Inflammatory macrophage (primary cell): ENCODE data around the gene CNTRL.

ENCODE experiments used
- DNase-seq, 2 donors: peaks; one replicate each; pipeline ENCODE4 v3.0.0-alpha.2; 2020 to 2022

Gene CNTRL

DNA sequence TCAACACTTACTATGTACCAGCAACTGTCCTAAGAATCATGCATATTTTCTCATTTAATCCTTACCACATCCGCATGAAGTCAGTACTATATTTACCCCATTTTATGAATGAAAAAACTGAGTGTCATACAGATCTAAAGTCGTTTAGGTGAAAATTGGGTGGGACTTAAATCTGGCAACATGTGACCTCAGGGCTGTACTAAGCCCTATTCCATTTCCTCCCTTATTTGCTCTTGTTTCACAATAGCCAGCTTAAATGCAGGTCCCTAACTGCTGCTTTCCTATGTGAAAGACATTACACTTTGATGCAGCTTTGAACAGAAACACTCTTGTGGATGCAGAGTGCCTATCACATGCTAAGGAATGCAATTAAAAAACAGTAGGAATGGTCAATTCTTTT lies 129.4 kb downstream of the CNTRL start:
- DNase-seq: peak in 1 of 2 donors; percentile 33

DNA sequence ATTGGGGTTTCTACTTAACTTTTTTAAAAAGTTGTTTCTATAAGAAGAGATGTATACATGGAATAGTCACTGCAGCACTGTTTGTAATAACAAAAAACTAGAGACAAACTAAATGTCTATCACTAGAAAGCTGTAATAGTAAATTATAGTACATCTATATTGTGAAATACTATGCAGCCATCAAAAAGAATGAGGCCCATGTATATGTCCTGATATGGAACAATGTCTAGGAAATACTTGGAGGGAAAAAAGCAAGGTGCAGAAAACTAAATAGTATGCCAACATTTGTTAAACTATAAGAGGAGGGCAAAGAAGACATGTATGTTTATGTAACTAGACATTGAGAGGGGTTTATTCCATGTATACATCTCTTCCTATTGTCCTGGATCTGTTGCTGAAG lies 129.9 kb downstream of the CNTRL start:
- no peak for DNase-seq

DNA sequence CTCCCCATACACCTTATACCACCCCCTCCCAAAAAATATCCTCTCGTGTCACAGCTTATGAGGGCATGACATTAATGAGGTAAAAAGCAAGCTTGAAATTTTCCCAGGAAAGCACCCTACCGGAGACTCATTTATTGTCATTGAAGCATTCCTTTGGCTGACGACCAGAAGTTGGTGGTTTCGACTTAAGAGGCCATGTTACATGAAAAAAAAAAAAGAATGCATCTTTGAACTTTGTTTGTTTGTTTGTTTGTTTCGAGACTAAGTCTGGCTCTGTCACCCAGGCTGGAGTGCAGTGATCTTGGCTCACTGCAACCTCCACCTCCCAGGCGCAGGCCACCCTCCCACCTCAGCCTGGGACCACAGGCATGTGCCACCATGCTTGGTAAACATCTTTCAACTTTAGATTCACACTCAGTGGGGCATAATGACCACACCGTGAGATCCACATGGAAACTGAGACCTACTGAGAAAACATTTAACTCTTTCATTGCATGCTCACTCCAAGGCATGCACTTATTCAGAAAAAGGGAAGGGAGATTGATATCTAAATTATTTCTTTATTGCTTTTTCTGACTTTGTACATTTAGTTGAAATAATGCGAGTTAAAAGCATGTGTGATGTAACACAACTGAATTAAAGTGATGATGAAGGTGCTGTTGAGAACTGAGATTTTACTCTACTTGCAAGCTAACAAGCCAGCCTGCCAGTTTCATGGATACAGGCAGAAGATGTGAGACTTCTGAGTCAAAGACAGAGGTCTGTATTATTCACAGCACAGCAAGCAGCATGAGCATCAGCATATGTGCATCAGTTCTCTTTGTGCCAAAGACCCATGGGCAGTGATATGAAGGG lies 132.0 kb downstream of the CNTRL start:
- no peak for DNase-seq

DNA sequence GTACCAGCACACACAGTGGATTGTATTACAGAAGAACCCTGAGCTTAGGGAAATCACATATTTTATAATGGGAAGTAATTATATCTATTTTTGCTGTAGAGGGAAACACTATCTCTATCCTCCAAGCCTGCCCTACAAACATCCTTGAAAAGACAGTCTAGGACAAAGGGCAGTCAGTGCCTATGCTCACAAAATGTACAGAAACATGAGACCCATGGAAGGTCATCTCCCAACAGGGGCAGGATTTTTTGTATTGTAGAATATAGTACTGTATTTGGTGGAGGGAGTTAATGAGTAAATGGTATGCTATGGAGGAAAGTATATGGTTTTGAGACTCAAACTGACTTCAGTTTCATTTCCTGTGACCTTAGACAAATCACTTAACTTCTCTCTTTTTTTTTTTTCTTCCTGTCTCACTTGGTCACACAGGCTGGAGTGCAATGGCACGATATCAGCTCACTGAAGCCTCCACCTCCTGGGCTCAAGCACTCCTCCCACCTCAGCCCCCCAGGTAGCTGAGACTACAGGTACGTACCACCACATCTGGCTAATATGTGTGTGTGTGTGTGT lies 132.7 kb downstream of the CNTRL start:
- peak; percentile 31 to 51 for DNase-seq

DNA sequence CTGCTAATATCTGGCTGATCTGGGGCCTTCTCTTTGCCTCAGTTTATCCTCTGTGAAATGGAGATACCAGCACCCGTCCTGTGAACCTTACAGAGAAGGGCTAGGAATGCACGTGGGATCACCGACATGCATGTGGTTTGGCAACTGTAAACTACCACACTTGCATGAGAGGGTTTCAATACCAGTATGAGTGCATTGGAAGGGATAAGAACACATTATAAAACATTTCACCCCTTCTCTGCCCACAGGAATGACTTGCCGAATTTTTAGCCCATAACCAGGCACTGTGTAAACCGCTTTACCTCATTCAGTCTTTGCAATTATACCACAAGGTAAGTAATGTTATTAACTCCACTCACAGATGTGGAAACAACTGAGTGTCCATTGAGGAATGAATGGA lies 135.8 kb downstream of the CNTRL start:
- no peak for DNase-seq

DNA sequence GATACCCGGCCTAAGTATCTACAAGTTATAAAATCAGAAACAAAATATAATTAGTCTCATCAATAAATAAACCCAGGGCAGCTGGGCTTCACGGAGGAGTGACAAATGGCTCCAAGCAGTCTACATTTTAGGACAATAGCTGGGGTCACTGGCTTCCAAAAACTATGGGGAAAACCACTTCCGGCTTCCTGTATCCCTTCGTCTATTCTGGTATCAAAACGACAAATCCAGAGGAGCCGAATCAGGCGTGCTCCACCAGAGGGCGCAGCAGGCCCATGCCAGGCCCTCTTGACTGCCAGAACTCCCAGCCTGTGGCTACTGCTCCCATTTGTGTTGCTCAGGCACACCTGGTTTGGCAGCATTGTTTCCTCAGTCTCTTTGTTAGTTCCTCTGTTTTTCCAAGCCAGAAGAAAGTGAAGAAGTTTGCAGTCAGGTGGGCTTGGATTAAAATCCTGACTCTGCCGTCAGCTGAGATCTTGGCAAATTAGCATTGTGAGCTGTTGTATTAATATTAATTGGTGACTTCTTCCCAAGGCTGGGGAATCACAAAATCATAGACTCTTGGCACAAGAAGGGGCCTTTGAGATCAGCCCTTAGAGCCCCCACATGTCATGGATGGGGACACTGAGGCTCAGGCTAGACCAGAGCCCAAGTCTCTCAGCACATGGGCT lies 138.5 kb downstream of the CNTRL start:
- peak; percentile 87 to 89 for DNase-seq

DNA sequence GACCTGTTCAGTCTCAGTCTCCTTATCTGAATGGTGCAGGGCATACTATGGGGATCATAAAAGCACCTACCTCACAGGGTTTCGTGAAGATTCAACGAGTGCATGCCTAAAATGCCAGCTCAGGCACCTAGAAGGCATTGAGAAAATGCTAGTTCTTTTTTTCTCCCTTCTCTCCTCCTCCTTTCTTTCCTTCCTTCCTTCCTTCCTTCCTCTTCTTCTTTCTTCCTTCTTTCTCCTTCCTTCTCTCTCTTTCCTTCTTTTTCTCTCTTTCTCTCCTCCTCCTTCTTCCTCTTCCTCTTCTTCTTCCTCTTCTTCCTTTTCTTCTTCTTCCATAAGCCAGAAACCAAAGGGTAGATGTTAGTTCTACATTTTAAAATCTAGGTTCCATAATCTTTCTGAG lies 139.2 kb downstream of the CNTRL start:
- DNase-seq: no peak

DNA sequence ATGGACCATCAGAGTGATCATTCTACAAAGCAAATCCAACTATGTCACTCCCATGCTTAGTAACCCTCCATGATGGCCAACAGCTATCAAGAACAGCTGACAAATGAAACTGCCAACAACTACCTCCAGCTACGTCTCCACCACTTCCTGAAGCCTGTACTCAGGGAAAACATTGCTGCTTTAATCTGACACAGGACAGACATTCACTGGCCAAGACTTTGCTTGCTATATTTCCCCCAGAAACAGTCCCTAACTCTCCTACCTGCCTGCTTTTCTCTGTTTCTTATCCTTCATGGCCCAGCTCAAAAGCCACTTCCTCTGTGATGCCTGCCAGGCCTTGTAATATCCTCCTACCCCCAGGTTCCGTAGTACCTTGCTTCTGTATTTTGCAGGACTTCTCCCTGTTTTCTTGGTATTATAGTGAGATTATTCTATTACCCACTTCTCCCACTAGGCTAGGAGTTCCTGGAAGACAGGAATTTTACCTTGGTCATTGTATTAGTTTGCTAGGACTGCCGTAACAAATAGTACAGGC lies 141.6 kb downstream of the CNTRL start:
- DNase-seq: peak; percentile 42 to 47

DNA sequence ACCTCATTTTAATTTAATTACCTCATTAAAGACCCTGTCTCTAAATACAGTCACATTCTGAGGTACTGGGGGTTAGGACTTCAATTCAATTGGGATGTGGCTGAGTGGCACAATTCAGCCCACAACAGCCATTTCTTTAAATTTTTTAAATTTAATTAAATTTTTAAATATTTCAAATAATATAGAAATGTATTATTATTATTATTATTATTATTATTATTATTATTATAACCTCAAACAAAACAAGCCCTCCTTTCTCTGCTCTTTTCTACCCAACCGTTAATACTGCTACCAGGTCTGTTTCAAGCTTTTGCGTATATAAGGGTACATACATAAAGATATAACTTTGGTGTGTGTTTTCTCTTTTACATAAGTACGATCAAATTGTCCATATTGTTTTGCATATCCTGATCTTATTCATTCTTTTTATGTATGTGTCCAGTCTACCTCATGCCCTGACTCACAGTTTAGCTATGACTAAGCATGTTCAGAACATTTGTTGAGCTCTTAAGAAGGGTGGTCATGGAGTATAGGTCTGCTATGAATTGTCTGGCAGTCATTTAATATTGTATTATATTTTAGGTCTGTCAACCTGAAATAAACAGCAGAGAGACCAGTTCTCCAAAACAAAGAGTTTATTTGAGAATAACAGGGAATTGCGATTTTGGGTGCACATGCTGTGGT lies 143.0 kb downstream of the CNTRL start:
- DNase-seq: no peak

DNA sequence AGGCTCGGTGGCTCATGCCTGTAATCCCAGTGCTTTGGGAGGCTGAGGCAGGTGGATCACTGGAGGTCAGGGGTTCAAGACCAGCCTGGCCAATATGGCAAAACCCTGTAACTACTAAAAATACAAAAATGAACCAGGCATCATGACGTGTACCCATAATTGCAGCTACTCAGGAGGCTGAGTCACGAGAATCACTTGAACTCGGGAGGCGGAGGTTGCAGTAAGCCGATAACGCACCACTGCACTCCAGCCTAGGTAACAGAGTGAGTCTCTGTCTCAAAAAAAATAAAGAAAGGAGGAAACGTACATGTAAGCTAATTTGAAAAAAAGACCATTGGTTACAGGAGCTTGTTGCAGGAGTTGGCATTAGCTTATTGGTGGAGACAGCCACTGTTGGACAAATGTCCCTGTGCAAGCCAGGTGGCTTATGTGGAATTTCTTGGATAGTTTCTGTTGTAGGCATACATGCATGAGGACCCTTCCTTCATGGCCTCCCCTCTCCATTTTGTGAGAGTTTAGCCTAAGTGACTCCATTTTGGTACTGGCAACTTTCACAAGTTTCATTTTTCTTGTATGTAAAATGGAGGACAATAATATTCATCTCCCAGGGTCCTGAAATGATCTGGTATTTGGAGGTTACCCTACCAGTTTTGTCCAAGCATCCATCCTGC lies 143.7 kb downstream of the CNTRL start:
- no peak for DNase-seq

DNA sequence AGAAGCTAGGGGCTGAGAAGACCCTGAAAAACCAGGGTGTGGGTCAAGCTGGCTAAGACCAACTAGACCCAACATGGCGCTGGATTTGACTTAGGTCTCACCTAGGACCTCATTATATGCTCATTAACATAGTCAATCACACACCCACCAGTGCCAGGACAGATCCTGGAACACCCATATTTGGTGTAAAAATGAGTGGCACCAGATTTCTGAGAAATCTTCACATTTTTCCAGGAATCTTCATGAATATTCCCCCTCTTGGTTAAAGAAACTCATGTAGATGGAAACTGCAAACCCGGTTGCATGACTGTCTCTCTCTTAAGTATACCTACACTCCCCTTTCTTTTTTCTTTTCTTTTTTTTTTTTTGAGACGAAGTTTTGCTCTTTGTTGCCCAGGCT lies 144.8 kb downstream of the CNTRL start:
- DNase-seq: no peak

DNA sequence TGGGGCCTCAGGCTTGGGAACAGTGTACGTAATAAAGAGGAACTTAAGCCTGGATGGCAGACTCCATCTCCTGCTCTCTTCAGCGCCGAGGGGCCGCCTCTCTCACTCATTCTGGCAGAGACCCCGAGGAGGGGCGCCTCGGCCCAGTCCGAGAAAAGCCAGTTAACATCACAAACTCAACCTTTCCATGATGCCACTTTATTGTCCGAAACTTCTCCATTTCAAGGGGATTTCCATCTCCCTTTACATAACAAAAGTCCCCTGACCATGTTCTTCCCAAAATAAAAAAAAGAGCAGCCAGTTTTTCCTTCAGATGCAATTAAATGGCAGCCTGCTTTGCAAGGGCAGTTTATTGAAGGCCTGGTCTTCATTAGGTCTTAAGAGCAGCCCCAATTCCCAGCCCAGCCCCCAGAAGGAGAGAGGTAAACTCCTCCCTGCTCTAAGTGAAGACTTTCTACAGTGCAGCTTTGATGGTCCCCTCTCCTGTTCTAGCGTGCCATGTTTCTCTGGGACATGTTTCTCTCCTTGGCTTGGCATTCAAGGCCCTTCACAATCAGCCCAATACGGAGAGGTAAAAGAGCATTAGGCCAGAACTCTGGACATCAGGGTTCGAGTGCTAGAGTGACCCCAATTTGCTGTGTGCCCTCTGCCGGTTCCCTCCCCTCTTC lies 146.4 kb downstream of the CNTRL start:
- peak; percentile 56 to 60 for DNase-seq

DNA sequence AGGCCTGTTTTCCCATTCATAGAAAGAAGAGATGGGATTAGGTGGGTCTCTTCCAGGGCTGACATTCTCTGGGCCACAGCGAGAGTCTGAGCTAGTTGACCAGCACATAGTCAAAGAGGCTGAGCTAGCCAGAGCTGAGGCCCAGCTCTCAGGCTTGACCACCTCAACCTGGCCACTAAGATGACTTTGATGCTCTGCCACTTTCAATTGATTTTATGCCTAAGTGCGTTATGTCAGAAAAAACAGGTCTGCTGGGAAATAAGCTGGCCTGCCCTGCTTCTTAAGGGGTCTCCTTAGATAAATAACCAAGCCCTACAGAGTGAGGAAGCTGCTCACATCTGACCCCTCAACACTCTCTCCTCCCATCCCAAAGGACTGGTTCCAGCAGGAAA lies 146.9 kb downstream of the CNTRL start:
- no peak for DNase-seq

DNA sequence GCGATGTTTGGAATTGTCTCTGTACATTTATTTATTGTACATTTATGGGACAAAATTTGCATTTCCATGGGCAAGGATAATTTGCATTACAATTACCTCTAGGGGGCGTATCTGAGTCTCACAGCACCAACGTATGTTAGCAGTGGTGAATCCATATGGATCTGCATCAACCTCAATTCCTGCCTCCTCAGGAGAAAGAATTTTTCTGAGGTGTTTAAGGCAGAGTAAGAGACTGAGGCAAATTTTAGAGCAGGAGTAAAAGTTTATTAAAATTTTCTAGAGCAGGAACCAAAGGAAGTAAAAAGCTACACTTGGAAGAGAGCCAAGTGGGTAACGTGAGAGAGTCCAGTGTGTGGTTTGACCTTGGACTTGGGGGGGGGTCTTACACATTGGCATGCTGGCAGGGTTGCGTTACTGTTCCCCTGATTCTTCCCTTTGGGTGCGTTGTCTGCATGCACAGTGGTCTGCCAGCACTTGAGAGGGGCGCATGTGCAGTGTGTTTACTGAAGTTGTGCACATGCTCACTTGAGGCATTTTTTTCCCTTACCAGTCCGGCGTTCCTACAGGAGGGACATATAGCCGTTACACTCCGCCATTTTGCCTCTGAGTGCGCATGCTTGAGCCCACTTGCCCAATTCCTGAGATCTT lies 147.9 kb downstream of the CNTRL start:
- DNase-seq: peak; percentile 56 to 62

DNA sequence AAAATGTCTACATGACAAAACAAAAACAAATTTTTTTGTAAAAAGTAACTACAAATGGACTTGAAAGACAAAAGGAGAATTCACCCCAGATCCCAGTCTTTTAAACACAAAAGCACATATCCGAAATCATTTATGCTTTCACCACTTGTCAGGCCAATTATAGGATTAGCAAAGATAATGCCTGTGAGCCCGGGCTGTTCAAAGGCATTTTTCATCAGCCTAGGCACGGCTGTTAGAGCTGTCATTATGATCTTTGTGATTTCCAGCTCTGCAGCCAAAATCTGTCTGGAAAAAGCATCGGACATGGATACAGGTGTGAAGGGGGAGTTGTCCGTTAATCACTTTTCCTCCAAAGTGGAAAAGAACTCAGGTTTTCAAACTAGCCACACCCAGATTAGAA lies 150.5 kb downstream of the CNTRL start:
- DNase-seq: no peak

DNA sequence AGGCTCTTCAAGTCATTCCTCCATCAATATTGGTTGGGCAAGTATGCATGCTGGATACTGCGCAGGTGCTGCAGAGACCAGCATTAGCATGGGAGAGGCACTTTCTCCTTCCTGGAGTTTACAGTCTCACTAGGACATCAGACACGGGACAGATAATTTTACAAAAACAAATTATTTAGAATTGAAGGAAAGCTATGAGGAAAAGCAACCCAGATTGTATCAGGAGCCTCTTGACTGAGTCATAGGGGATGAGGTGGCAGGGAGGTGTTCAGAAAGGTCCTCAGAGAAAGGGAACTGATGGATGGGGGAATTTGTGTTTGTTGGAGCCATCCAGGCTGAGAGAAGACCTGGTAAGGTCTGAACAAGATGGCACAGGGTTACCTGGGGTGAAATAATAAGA lies 151.4 kb downstream of the CNTRL start:
- DNase-seq: no peak
